Epithelial cell of proximal tubule (primary cell): ENCODE measurements around the gene PM20D1. TPM values are rescaled to one million over a fixed set of nuclear protein-coding genes. Genes with fewer than 3 reads are reported as not detected.
"Not testable (repeated sequence)": the region's sequence is repeated elsewhere in the genome, so short reads cannot be mapped to it uniquely, and the experiment has no call there.

ENCODE experiments used
- DNase-seq: peaks from one replicate; pipeline ENCODE4 v3.0.0-alpha.2; 2011; ENCODE audit warnings: low read depth
- H3K4me3 ChIP-seq: 2 replicates; pipeline ENCODE4 v1.5.1; 2011; ENCODE audit warnings: low read depth, mild to moderate bottlenecking, low read length
- total RNA-seq: library from RNA; depleted of rRNA; stranded (reverse); fragments of >200 nt; gene quantifications from 2 replicates; pipeline ENCODE4 v1.2.3, GENCODE V29; 2015
- TF ChIP-seq, protein P1 (sequence below): conservative IDR thresholded peaks from 2 replicates; pipeline ENCODE4 v1.5.1; 2012; ENCODE audit warnings: low read depth, mild to moderate bottlenecking, low read length

The PM20D1 gene
- total RNA-seq, 1 donor from 2014 or later = not detected

- DNase-seq = no peak
- H3K4me3 ChIP-seq = no peak overlapping the region
- TF ChIP-seq, protein P1, sequence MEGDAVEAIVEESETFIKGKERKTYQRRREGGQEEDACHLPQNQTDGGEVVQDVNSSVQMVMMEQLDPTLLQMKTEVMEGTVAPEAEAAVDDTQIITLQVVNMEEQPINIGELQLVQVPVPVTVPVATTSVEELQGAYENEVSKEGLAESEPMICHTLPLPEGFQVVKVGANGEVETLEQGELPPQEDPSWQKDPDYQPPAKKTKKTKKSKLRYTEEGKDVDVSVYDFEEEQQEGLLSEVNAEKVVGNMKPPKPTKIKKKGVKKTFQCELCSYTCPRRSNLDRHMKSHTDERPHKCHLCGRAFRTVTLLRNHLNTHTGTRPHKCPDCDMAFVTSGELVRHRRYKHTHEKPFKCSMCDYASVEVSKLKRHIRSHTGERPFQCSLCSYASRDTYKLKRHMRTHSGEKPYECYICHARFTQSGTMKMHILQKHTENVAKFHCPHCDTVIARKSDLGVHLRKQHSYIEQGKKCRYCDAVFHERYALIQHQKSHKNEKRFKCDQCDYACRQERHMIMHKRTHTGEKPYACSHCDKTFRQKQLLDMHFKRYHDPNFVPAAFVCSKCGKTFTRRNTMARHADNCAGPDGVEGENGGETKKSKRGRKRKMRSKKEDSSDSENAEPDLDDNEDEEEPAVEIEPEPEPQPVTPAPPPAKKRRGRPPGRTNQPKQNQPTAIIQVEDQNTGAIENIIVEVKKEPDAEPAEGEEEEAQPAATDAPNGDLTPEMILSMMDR = no peak
Observed at GRCh38 chr1:205879974-205880373, 30.0 kb upstream of the PM20D1 start.

- no peak overlapping the region for H3K4me3 ChIP-seq
- no peak for DNase-seq
- TF ChIP-seq, protein P1 = no peak
Observed at GRCh38 chr1:205878026-205878425, 28.1 kb upstream of the PM20D1 start.

DNA sequence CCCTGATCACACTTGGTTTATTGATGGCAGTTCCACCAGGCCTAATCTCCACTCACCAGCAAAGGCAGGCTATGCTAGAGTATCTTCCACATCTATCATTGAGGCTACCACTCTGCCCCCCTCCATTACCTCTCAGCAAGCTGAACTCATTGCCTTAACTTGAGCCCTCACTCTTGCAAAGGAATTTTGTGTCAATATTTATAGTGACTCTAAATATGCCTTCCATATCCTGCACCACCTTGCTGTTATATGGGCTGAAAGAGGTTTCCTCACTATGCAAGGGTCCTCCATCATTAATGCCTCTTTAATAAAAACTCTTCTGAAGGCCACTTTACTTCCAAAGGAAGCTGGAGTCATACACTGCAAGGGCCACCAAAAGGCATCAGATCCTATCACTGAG lies 23.2 kb upstream of the PM20D1 start:
- DNase-seq, H3K4me3 ChIP-seq: not testable (repeated sequence)

- TF ChIP-seq, protein P1 = no peak
- DNase-seq = no peak
Observed at GRCh38 chr1:205870236-205870635, 20.3 kb upstream of the PM20D1 start.

GRCh38 chr1:205861540-205861939 lies 11.6 kb upstream of the PM20D1 start:
- H3K4me3 ChIP-seq = no peak overlapping the region
- no peak for DNase-seq
- TF ChIP-seq, protein P1 = no peak

More at GRCh38 chr1:205870236-205870635, 20.3 kb upstream of the PM20D1 start:
- no peak overlapping the region for H3K4me3 ChIP-seq

- TF ChIP-seq, protein P1 = peak; percentile 21
- no peak for DNase-seq
- no peak overlapping the region for H3K4me3 ChIP-seq
Observed at GRCh38 chr1:205858141-205858961, 8.4 kb upstream of the PM20D1 start.

DNA sequence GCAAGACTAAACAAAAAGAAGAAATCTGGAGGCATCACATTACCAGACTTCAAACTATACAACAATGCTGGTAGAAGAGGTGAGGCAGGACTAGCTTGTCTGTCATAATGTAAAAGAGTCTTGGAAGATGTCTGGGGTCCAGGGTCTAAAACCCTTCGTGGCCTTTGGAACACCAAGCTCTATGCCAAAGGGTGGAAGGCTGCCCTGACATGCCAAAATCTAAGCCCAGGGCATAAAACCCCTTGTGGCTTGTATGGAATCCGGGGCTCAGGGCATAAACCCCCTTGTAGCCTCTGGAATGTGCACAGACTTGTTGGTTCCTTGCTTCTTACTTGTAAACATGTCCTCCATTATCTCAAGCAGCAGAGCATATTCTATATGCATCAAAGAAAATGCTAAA lies 7.6 kb upstream of the PM20D1 start:
- not testable (repeated sequence) for DNase-seq, H3K4me3 ChIP-seq

GRCh38 chr1:205856433-205856832 lies 6.5 kb upstream of the PM20D1 start:
- DNase-seq = no peak
- TF ChIP-seq, protein P1 = no peak
- no peak overlapping the region for H3K4me3 ChIP-seq
